ENCODE data around the gene FAM89B.

Gene FAM89B

GRCh38 chr11:65539744-65540289, 32.5 kb upstream of the FAM89B start:
- DNase-seq = peak; percentile 89

- DNase-seq = peak; percentile 92
These were observed 31.8 kb upstream of the FAM89B start for GRCh38 chr11:65540290-65541092.

GRCh38 chr11:65541093-65541982, 31.0 kb upstream of the FAM89B start:
- no peak for DNase-seq

GRCh38 chr11:65542738-65543390, 29.5 kb upstream of the FAM89B start:
- DNase-seq = no peak

GRCh38 chr11:65545853-65546216, 26.5 kb upstream of the FAM89B start:
- no peak for DNase-seq

- DNase-seq = peak; percentile 95
These were observed 25.9 kb upstream of the FAM89B start for GRCh38 chr11:65546217-65546958.

GRCh38 chr11:65547446-65548125, 24.8 kb upstream of the FAM89B start:
- DNase-seq = no peak

- no peak for DNase-seq
These were observed 23.9 kb upstream of the FAM89B start for GRCh38 chr11:65548395-65548794.

GRCh38 chr11:65549096-65549495, 23.2 kb upstream of the FAM89B start:
- no peak for DNase-seq

GRCh38 chr11:65551572-65552387, 20.6 kb upstream of the FAM89B start:
- DNase-seq = peak; percentile 79

GRCh38 chr11:65552388-65552951, 19.9 kb upstream of the FAM89B start:
- no peak for DNase-seq

GRCh38 chr11:65553301-65554001, 18.9 kb upstream of the FAM89B start:
- DNase-seq = peak; percentile 84

- no peak for DNase-seq
These were observed 18.1 kb upstream of the FAM89B start for GRCh38 chr11:65554057-65554818.

GRCh38 chr11:65554842-65555430, 17.4 kb upstream of the FAM89B start:
- DNase-seq = no peak

GRCh38 chr11:65555693-65556231, 16.6 kb upstream of the FAM89B start:
- DNase-seq = peak; percentile 57

GRCh38 chr11:65556470-65557279, 15.7 kb upstream of the FAM89B start:
- no peak for DNase-seq

GRCh38 chr11:65557280-65558001, 14.9 kb upstream of the FAM89B start:
- DNase-seq = no peak

Data from hematopoietic multipotent progenitor cell treated with erythropoietin and hydrocortisone succinate and interleukin-3 and kit ligand, for 6 days (in vitro differentiated cells).